H9 (cell line): ENCODE data around the gene AP4S1. TPM values are rescaled to one million over a fixed set of nuclear protein-coding genes. Genes with fewer than 3 reads are reported as not detected.

ENCODE experiments used
- DNase-seq: peaks from one replicate; pipeline ENCODE4 v3.0.0-alpha.2; 2017
- H2AFZ ChIP-seq: one replicate; pipeline ENCODE4 v1.6.1; 2013; ENCODE audit warnings: mild to moderate bottlenecking, low read length, control low read depth, moderate library complexity
- H2AK5ac ChIP-seq: 2 replicates; pipeline ENCODE4 v1.6.1; 2013; ENCODE audit warnings: low read length, control low read depth, mixed read lengths; ENCODE audit not compliant: insufficient read length
- H2BK120ac ChIP-seq: one replicate; pipeline ENCODE4 v1.6.1; 2013; ENCODE audit warnings: low read depth, mild to moderate bottlenecking, low read length, control low read depth, inconsistent platforms; ENCODE audit not compliant: poor library complexity, severe bottlenecking
- H2BK12ac ChIP-seq: 2 replicates; pipeline ENCODE4 v1.6.1; 2013; ENCODE audit warnings: low read length, control low read depth, mixed read lengths, low read depth; ENCODE audit not compliant: insufficient read length
- H2BK15ac ChIP-seq: 2 replicates; pipeline ENCODE4 v1.6.1; 2013; ENCODE audit warnings: low read depth, low read length, control low read depth
- H2BK20ac ChIP-seq: one replicate; pipeline ENCODE4 v1.6.1; 2013; ENCODE audit warnings: low read depth, mild to moderate bottlenecking, low read length, control low read depth, inconsistent platforms; ENCODE audit not compliant: poor library complexity, severe bottlenecking
- H2BK5ac ChIP-seq: 2 replicates; pipeline ENCODE4 v1.6.1; 2013; ENCODE audit warnings: low read length, control low read depth, mixed read lengths; ENCODE audit not compliant: insufficient read length
- H3K14ac ChIP-seq: 2 replicates; pipeline ENCODE4 v1.6.1; 2013; ENCODE audit warnings: low read length, control low read depth; ENCODE audit not compliant: insufficient read depth
- H3K18ac ChIP-seq: 2 replicates; pipeline ENCODE4 v1.6.1; 2013; ENCODE audit warnings: low read depth, mild to moderate bottlenecking, mixed read lengths, low read length, control low read depth; ENCODE audit not compliant: insufficient read length
- H3K23ac ChIP-seq: 2 replicates; pipeline ENCODE4 v1.6.1; 2013; ENCODE audit warnings: low read length, control low read depth, mixed read lengths, low read depth; ENCODE audit not compliant: insufficient read length
- H3K23me2 ChIP-seq: 2 replicates; pipeline ENCODE4 v1.6.1; 2013; ENCODE audit warnings: low read depth, mild to moderate bottlenecking, mixed read lengths, low read length, control low read depth; ENCODE audit not compliant: insufficient read length, poor library complexity, severe bottlenecking
- H3K27ac ChIP-seq: 2 replicates; pipeline ENCODE4 v1.5.1; 2013; ENCODE audit warnings: low read length, control low read depth, mixed read lengths, low read depth; ENCODE audit not compliant: insufficient read length
- H3K27me3 ChIP-seq: 2 replicates; pipeline ENCODE4 v1.6.1; 2013; ENCODE audit warnings: low read length, control low read depth, inconsistent platforms; ENCODE audit not compliant: insufficient read depth
- H3K4ac ChIP-seq: 2 replicates; pipeline ENCODE4 v1.6.1; 2013; ENCODE audit warnings: low read depth, mild to moderate bottlenecking, control low read depth, inconsistent platforms, low read length, moderate library complexity
- H3K4me1 ChIP-seq: 2 replicates; pipeline ENCODE4 v1.6.1; 2013; ENCODE audit warnings: low read length, control low read depth, inconsistent platforms; ENCODE audit not compliant: insufficient read depth
- H3K4me2 ChIP-seq: 2 replicates; pipeline ENCODE4 v1.6.1; 2013; ENCODE audit warnings: low read length, control low read depth, mixed read lengths; ENCODE audit not compliant: insufficient read length, insufficient read depth
- H3K56ac ChIP-seq: 2 replicates; pipeline ENCODE4 v1.6.1; 2013; ENCODE audit warnings: low read depth, mild to moderate bottlenecking, mixed read lengths, low read length, control low read depth; ENCODE audit not compliant: insufficient read length
- H3K79me1 ChIP-seq: 2 replicates; pipeline ENCODE4 v1.6.1; 2013; ENCODE audit warnings: low read depth, mild to moderate bottlenecking, moderate library complexity, low read length, control low read depth, inconsistent platforms; ENCODE audit not compliant: insufficient read depth, poor library complexity, severe bottlenecking
- H3K79me2 ChIP-seq: 2 replicates; pipeline ENCODE4 v1.6.1; 2013; ENCODE audit warnings: low read length, control low read depth, inconsistent platforms; ENCODE audit not compliant: insufficient read depth
- H3K9ac ChIP-seq: 2 replicates; pipeline ENCODE4 v1.6.1; 2013; ENCODE audit warnings: low read length, control low read depth, mixed read lengths; ENCODE audit not compliant: insufficient read length; ENCODE audit errors: extremely low read depth
- H3K9me3 ChIP-seq: one replicate; pipeline ENCODE4 v1.6.1; 2013; ENCODE audit warnings: low read depth, low read length, inconsistent platforms; ENCODE audit not compliant: control insufficient read depth
- H3T11ph ChIP-seq: one replicate; pipeline ENCODE4 v1.6.1; 2013; ENCODE audit warnings: mild to moderate bottlenecking, low read length, control low read depth, inconsistent platforms
- H4K20me1 ChIP-seq: one replicate; pipeline ENCODE4 v1.6.1; 2013; ENCODE audit not compliant: control insufficient read depth, insufficient read length, insufficient read depth
- H4K5ac ChIP-seq: 2 replicates; pipeline ENCODE4 v1.6.1; 2013; ENCODE audit warnings: low read depth, mild to moderate bottlenecking, mixed read lengths, low read length, control low read depth; ENCODE audit not compliant: insufficient read length
- H4K8ac ChIP-seq: replicated peaks from 2 replicates; pipeline ENCODE4 v1.6.1; 2013; ENCODE audit warnings: low read length, control low read depth, mixed read lengths, low read depth; ENCODE audit not compliant: insufficient read length
- H4K91ac ChIP-seq: 2 replicates; pipeline ENCODE4 v1.6.1; 2013; ENCODE audit warnings: low read depth, mild to moderate bottlenecking, moderate library complexity, mixed read lengths, low read length, control low read depth; ENCODE audit not compliant: insufficient read length
- H3K27ac Mint-ChIP-seq, 3 experiments: 2 replicates in 2 of 3; 3 replicates in 1 of 3; pipeline ENCODE4 v1.8.0; 2020 to 2021; ENCODE audit warnings: mixed read lengths in 3 of 3, mild to moderate bottlenecking in 1 of 3, moderate library complexity in 1 of 3
- H3K27me3 Mint-ChIP-seq: 2 replicates; pipeline ENCODE4 v1.8.0; 2021; ENCODE audit warnings: low read depth, mild to moderate bottlenecking, moderate library complexity, mixed read lengths
- H3K36me3 Mint-ChIP-seq, 3 experiments: 2 replicates in 2 of 3; 3 replicates in 1 of 3; pipeline ENCODE4 v1.8.0; 2020 to 2021; ENCODE audit warnings: low read depth in 3 of 3, mixed read lengths in 3 of 3; ENCODE audit not compliant: insufficient read depth in 1 of 3
- H3K4me1 Mint-ChIP-seq, 2 experiments: 2 replicates each; pipeline ENCODE4 v1.8.0; 2020; ENCODE audit warnings: mixed read lengths in 2 of 2
- H3K4me3 Mint-ChIP-seq, 2 experiments: 2 replicates in 1 of 2; 3 replicates in 1 of 2; pipeline ENCODE4 v1.8.0; 2020 to 2021; ENCODE audit warnings: mild to moderate bottlenecking in 2 of 2, mixed read lengths in 2 of 2, moderate library complexity in 1 of 2
- H3K9me3 Mint-ChIP-seq, 2 experiments: 2 replicates in 1 of 2; 3 replicates in 1 of 2; pipeline ENCODE4 v1.8.0; 2020; ENCODE audit warnings: mild to moderate bottlenecking in 2 of 2, mixed read lengths in 2 of 2, moderate library complexity in 1 of 2
- CTCF ChIP-seq: fragments of 200-600 bp; sonication (generic); conservative IDR thresholded peaks from 3 replicates; pipeline ENCODE4 v1.8.0; 2021; ENCODE audit warnings: antibody characterized with exemption, mild to moderate bottlenecking
- WGBS: extraction: QIAGEN DNeasy Blood & Tissue Kit; methylation state at CpG from one replicate; pipeline ENCODE4 v1.1.7; 2013; ENCODE audit warnings: missing lambda C conversion rate, low lambda C conversion rate, mixed read lengths; ENCODE audit not compliant: insufficient read length; ENCODE audit errors: extremely low coverage; 5-methylcytosine and 5-hydroxymethylcytosine counted together
- total RNA-seq: library from RNA; stranded (reverse); gene quantifications from 2 replicates; pipeline ENCODE4 v1.2.1, GENCODE V29; 2021

AP4S1 gene
- total RNA-seq, 1 experiment from 2014 or later = 13.7 TPM

GRCh38 chr14:31009836-31010574 is 15.4 kb upstream of the AP4S1 start:
- no peak overlapping the region for H3K56ac ChIP-seq
- TF ChIP-seq CTCF = no peak
- no peak overlapping the region for H3K23ac ChIP-seq
- H2AK5ac ChIP-seq = no peak overlapping the region
- no peaks in the 10 kb centered on the region for H3K23me2 ChIP-seq
- no peak overlapping the region for H4K5ac ChIP-seq
- H4K91ac ChIP-seq = no peak overlapping the region
- no peak overlapping the region for H2BK120ac ChIP-seq
- Mint-ChIP-seq H3K9me3 (no peaks in the 10 kb centered on the region), H3K27me3 (no peaks in the 10 kb centered on the region), H3K36me3 (peaks cover 4 to 21% (median 15%) of the 10 kb centered on the region in 3 experiments; a peak in 5 of 7 replicates), H3K4me1 (peaks cover 8 to 19% of the 10 kb centered on the region in 2 experiments), H3K27ac (no peak overlapping the region), H3K4me3 (no peak overlapping the region)
- H4K8ac ChIP-seq = no peak overlapping the region
- peaks cover 17% of the 10 kb centered on the region for H3K79me1 ChIP-seq
- H3K4ac ChIP-seq = no peak overlapping the region
- no peaks in the 10 kb centered on the region; the same call in 1 of the 2 replicates for H3K4me1 ChIP-seq
- H4K20me1 ChIP-seq = no peaks in the 10 kb centered on the region
- no peak overlapping the region for H2AFZ ChIP-seq
- no peak overlapping the region for H3K4me2 ChIP-seq
- H3K79me2 ChIP-seq = peaks cover 26% of the 10 kb centered on the region; the same call in 1 of the 2 replicates
- no peak overlapping the region for H2BK20ac ChIP-seq
- H2BK12ac ChIP-seq = no peak overlapping the region
- WGBS = no CpG with 5 or more reads among the region's 3 CpGs
- no peak overlapping the region for H3K18ac ChIP-seq
- H2BK5ac ChIP-seq = no peak overlapping the region
- H3K9ac ChIP-seq = no peak overlapping the region
- no peak for DNase-seq
- H3K27me3 ChIP-seq = no peaks in the 10 kb centered on the region; the same call in 1 of the 2 replicates
- no peak overlapping the region for H2BK15ac ChIP-seq
- H3T11ph ChIP-seq = no peak overlapping the region
- H3K27ac ChIP-seq = no peak overlapping the region
- no peak overlapping the region for H3K14ac ChIP-seq
- no peaks in the 10 kb centered on the region for H3K9me3 ChIP-seq
